Chondrocyte (in vitro differentiated cells): ENCODE data around the gene TMEM150A. TPM values are rescaled to one million over a fixed set of nuclear protein-coding genes. Genes with fewer than 3 reads are reported as not detected.
A peak's percentile ranks its signal among the peaks of the same experiment; 100 is the strongest.

Experiments used
- DNase-seq: peaks from one replicate; pipeline ENCODE4 v3.0.0; 2021; ENCODE audit warnings: mixed read lengths, low spot score
- H3K27ac Mint-ChIP-seq: one replicate; pipeline ENCODE4 v1.8.0; 2021; ENCODE audit warnings: mild to moderate bottlenecking, moderate library complexity, mixed read lengths; ENCODE audit not compliant: unreplicated experiment
- H3K27me3 Mint-ChIP-seq: 2 replicates; pipeline ENCODE4 v1.8.0; 2021; ENCODE audit warnings: low read depth, mixed read lengths
- H3K36me3 Mint-ChIP-seq: 2 replicates; pipeline ENCODE4 v1.8.0; 2021; ENCODE audit warnings: low read depth, mixed read lengths
- H3K4me1 Mint-ChIP-seq: 2 replicates; pipeline ENCODE4 v1.8.0; 2021; ENCODE audit warnings: low read depth, mild to moderate bottlenecking, mixed read lengths
- H3K4me3 Mint-ChIP-seq: one replicate; pipeline ENCODE4 v1.8.0; 2021; ENCODE audit warnings: mild to moderate bottlenecking, moderate library complexity, mixed read lengths; ENCODE audit not compliant: unreplicated experiment
- H3K9me3 Mint-ChIP-seq: 2 replicates; pipeline ENCODE4 v1.8.0; 2021; ENCODE audit warnings: low read depth, mixed read lengths
- long read RNA-seq: library from polyadenylated mRNA; stranded (forward); transcript quantifications from one replicate; pipeline ENCODE4 v2.0.0, GENCODE V29; 2021
- total RNA-seq: library from RNA; stranded (reverse); gene quantifications from 3 replicates; pipeline ENCODE4 v1.2.1, GENCODE V29; 2021
- TF ChIP-seq, protein P1 (sequence below): fragments of 200-600 bp; sonication (generic); IDR thresholded peaks from 2 replicates; pipeline ENCODE4 v1.5.0; 2021; ENCODE audit warnings: antibody characterized with exemption, mild to moderate bottlenecking, moderate library complexity

Gene TMEM150A, protein sequence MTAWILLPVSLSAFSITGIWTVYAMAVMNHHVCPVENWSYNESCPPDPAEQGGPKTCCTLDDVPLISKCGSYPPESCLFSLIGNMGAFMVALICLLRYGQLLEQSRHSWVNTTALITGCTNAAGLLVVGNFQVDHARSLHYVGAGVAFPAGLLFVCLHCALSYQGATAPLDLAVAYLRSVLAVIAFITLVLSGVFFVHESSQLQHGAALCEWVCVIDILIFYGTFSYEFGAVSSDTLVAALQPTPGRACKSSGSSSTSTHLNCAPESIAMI
- total RNA-seq, result 17.1 to 19.9 TPM (median 17.9 TPM) in 3 replicates
- long read RNA-seq, transcript TMEM150A-201 (7 exons, 1,484 nt), result minor isoform, 6 of 48 reads
- long read RNA-seq, transcript TMEM150A-202 (8 exons, 1,518 nt), result major isoform, 24 of 48 reads
- long read RNA-seq, partial matches to known transcripts, result 5 of 48 reads
- long read RNA-seq, other reads (novel, unspliced or antisense), result 8 of 48 reads

DNA sequence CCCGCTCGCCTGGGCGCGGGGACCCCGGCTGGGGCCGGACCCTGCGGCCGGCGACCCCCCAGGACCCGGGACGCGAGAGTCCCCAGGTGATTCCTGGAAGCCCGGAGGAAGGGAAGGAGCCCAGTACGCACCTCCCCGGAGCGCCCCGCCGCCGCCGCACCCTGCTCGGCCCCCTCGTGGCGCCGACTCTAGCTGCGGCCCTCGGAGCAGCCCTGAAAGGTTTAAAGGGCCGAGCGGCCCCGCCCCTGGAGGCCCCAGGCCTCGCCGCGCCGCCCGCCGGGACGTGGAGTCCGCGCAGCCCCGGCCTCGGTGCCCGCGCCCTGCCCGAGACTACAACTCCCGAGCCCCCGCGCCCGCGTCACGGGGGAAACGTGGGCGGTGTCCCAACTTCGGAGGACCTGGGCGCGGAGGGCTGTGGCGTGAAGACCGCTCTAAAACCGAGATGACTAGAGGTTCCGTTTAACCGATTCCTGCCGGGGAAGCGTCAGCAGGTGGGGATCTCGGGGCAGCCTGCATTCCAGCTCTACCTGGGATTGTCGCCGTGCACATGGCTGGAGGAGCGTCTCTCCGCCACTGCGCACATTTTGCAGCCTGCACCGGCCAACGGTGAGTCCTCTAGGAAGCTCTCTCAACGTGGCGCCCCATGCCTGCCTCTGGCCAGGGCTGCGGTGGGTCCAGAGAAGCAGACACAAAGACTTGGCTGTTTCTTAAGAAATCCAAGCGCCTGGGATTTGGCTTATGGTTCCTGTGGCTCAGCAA, at the start of gene TMEM150A:
TMEM150A (minus strand) TSS at position 223 of the 759 bp plus-strand sequence. CDS start 750 bp downstream, outside the sequence.
- TF ChIP-seq, protein P1, sequence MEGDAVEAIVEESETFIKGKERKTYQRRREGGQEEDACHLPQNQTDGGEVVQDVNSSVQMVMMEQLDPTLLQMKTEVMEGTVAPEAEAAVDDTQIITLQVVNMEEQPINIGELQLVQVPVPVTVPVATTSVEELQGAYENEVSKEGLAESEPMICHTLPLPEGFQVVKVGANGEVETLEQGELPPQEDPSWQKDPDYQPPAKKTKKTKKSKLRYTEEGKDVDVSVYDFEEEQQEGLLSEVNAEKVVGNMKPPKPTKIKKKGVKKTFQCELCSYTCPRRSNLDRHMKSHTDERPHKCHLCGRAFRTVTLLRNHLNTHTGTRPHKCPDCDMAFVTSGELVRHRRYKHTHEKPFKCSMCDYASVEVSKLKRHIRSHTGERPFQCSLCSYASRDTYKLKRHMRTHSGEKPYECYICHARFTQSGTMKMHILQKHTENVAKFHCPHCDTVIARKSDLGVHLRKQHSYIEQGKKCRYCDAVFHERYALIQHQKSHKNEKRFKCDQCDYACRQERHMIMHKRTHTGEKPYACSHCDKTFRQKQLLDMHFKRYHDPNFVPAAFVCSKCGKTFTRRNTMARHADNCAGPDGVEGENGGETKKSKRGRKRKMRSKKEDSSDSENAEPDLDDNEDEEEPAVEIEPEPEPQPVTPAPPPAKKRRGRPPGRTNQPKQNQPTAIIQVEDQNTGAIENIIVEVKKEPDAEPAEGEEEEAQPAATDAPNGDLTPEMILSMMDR, result peak; percentile 66
- H3K27ac Mint-ChIP-seq, result peak within 1 kb of the TSS; percentile 96
- peak; percentile 98 for DNase-seq
- H3K27me3 Mint-ChIP-seq, result no peaks in the 10 kb centered on the region
- H3K36me3 Mint-ChIP-seq, result no peaks in the 10 kb centered on the region
- H3K4me3 Mint-ChIP-seq, result peak within 1 kb of the TSS; percentile 83
- no peaks in the 10 kb centered on the region for H3K9me3 Mint-ChIP-seq
- H3K4me1 Mint-ChIP-seq, result peaks cover 57% of the 10 kb centered on the region

- Mint-ChIP-seq H3K27me3 (no peaks in the 10 kb centered on the region), H3K4me3 (no peak overlapping the region), H3K27ac (no peak overlapping the region), H3K9me3 (no peaks in the 10 kb centered on the region), H3K4me1 (peaks cover 17% of the 10 kb centered on the region), H3K36me3 (peaks cover 32% of the 10 kb centered on the region)
- TF ChIP-seq, protein P1, result no peak
- no peak for DNase-seq
Measured at GRCh38 chr2:85652056-85652455, 49.6 kb upstream of the TMEM150A start.

DNA sequence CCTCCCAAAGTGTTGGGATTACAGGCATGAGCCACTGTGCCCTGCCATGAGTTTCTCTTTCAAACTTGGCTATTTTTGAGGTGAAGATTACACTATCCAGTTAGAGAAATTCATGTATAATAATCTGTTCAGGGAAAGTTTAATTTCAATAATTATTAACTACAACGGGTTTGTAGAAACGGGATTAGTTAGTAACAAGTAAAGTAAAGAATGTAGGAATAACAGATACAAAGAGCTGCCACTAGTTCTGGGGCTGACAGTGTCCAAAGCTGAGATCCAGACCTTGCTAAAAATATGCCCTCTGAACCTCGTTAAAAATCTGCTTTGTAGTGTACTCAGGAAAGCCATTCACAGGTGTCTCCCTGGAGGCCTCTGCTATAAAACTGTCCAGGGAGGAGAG, 48.6 kb upstream of the TMEM150A start:
- H3K4me3 Mint-ChIP-seq, result no peak overlapping the region
- H3K27me3 Mint-ChIP-seq, result no peaks in the 10 kb centered on the region
- H3K27ac Mint-ChIP-seq, result no peak overlapping the region
- H3K4me1 Mint-ChIP-seq, result peaks cover 17% of the 10 kb centered on the region
- TF ChIP-seq, protein P1, result no peak
- peaks cover 36% of the 10 kb centered on the region for H3K36me3 Mint-ChIP-seq
- H3K9me3 Mint-ChIP-seq, result no peaks in the 10 kb centered on the region
- no peak for DNase-seq

DNA sequence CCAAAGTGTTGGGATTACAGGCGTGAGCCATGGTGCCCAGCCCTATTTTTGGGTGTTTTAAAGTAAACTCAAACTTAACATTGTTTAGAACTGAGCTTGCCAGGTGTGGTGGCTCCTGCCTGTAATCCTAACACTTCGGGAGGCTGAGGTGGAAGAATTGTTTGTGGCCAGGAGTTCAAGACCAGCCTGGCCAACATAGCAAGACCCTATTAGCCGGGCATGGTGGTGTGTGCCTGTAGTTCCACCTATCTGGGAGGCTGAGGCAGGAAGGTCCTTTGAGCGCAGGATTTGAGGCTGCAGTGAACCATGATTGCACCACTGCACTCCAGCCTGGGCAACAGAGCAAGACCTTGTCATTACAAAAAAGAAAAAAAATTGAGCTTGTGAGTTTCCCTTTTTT, 48.0 kb upstream of the TMEM150A start:
- Mint-ChIP-seq H3K4me3 (no peak overlapping the region), H3K4me1 (peaks cover 17% of the 10 kb centered on the region), H3K9me3 (no peaks in the 10 kb centered on the region), H3K36me3 (peaks cover 37% of the 10 kb centered on the region), H3K27me3 (no peaks in the 10 kb centered on the region), H3K27ac (no peak overlapping the region)
- TF ChIP-seq, protein P1, result no peak
- no peak for DNase-seq
